SH-SY5Y (cell line): ENCODE data around the gene MBOAT7.

Experiments used
- GATA2 ChIP-seq: IDR thresholded peaks from 2 replicates; pipeline ENCODE4 v1.6.1; 2011; ENCODE audit warnings: mild to moderate bottlenecking, low read depth, low read length
- GATA3 ChIP-seq: IDR thresholded peaks from 2 replicates; pipeline ENCODE4 v1.6.1; 2011; ENCODE audit warnings: low read depth, mild to moderate bottlenecking, low read length, moderate library complexity

MBOAT7 gene

GRCh38 chr19:54173359-54173699 is 16.1 kb downstream of the MBOAT7 start:
- TF ChIP-seq GATA2 (no peak), GATA3 (no peak)

GRCh38 chr19:54172471-54173358 is 16.7 kb downstream of the MBOAT7 start, which contains the start of gene TMC4:
Gene TMC4, minus strand, starts transcription at chr19:54173160. Its CDS starts 43 bp downstream, at chr19:54173117.
- TF ChIP-seq GATA3 = no peak
- no peak for TF ChIP-seq GATA2

GRCh38 chr19:54169149-54169740 is 20.1 kb downstream of the MBOAT7 start:
- TF ChIP-seq GATA3 = no peak
- TF ChIP-seq GATA2 = no peak

GRCh38 chr19:54168174-54168917 is 21.0 kb downstream of the MBOAT7 start:
- TF ChIP-seq GATA2 (no peak), GATA3 (no peak)

GRCh38 chr19:54165222-54165621 is 24.2 kb downstream of the MBOAT7 start:
- TF ChIP-seq GATA3 (no peak), GATA2 (no peak)

GRCh38 chr19:54164369-54165068 is 24.9 kb downstream of the MBOAT7 start:
- TF ChIP-seq GATA2 (no peak), GATA3 (no peak)

GRCh38 chr19:54162884-54163283 is 26.5 kb downstream of the MBOAT7 start:
- TF ChIP-seq GATA2 (no peak), GATA3 (no peak)

GRCh38 chr19:54162241-54162805 is 27.1 kb downstream of the MBOAT7 start:
- TF ChIP-seq GATA2 (no peak), GATA3 (no peak)

- TF ChIP-seq GATA3 = no peak
- no peak for TF ChIP-seq GATA2
Measured at GRCh38 chr19:54160854-54161253, 28.5 kb downstream of the MBOAT7 start.

- no peak for TF ChIP-seq GATA2
- TF ChIP-seq GATA3 = no peak
Measured at GRCh38 chr19:54160182-54160811, 29.1 kb downstream of the MBOAT7 start.

- no peak for TF ChIP-seq GATA2
- TF ChIP-seq GATA3 = no peak
Measured at GRCh38 chr19:54159352-54160181, 29.8 kb downstream of the MBOAT7 start, which contains the start of gene LENG1. Gene LENG1, minus strand, starts transcription at chr19:54159721. Its CDS starts 26 bp downstream, at chr19:54159695.

- TF ChIP-seq GATA2 (no peak), GATA3 (no peak)
Measured at GRCh38 chr19:54158812-54159351, 30.5 kb downstream of the MBOAT7 start.

GRCh38 chr19:54156953-54157352 is 32.4 kb downstream of the MBOAT7 start:
- TF ChIP-seq GATA2 = no peak
- no peak for TF ChIP-seq GATA3

- TF ChIP-seq GATA2 (no peak), GATA3 (no peak)
Measured at GRCh38 chr19:54156490-54156889, 32.9 kb downstream of the MBOAT7 start.
